Stimulated activated naive CD4-positive, alpha-beta T cell (primary cell): Measurements from ENCODE around the gene NHERF2.
"Not testable (repeated sequence)": the region's sequence is repeated elsewhere in the genome, so short reads cannot be mapped to it uniquely, and the experiment has no call there.

Experiments used
- DNase-seq, 6 experiments: peaks; one replicate each; lab custom pipeline; 2025; lab: John Stamatoyannopoulos, UW

The NHERF2 gene

DNA sequence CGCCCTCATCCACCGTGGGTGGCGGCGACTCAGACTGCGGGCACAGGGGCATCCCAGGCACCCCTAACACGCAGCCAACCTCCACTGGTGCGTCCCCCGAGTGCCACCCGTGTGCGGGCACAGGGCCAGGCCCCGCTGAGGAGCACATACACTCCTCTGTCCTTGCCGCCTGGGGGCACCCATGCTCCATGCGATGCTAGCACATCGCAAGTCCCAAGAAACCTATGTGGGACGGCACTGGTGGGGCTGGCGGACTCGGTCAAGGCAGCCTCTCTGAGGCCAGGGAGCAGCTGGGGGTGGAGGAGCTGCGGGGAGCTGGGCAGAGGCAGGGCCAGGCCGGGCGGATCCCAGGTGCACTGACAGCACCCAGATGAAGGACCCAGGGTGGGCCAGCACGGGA, 21.1 kb upstream of the NHERF2 start:
- no peak for DNase-seq

DNA sequence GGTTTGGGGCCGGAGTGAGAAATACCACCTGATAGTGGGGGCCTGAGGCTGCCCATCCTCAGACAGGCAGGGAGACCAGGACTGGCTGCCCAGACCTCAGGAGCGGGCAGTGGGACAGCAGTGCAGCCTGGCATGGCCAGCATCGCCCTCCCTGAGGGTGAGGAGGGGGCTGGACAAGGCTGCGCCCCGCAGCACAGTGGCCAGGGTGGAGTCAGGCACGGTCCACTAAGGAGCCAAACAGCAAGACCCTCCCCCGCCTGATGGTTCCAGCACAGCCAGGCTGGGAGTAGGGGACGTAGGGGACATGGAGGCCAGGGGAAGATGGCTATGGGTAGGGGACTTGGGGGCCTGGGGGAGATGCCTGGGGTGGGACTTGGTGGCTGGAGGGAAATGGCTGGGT, 20.4 kb upstream of the NHERF2 start:
- DNase-seq = no peak

DNA sequence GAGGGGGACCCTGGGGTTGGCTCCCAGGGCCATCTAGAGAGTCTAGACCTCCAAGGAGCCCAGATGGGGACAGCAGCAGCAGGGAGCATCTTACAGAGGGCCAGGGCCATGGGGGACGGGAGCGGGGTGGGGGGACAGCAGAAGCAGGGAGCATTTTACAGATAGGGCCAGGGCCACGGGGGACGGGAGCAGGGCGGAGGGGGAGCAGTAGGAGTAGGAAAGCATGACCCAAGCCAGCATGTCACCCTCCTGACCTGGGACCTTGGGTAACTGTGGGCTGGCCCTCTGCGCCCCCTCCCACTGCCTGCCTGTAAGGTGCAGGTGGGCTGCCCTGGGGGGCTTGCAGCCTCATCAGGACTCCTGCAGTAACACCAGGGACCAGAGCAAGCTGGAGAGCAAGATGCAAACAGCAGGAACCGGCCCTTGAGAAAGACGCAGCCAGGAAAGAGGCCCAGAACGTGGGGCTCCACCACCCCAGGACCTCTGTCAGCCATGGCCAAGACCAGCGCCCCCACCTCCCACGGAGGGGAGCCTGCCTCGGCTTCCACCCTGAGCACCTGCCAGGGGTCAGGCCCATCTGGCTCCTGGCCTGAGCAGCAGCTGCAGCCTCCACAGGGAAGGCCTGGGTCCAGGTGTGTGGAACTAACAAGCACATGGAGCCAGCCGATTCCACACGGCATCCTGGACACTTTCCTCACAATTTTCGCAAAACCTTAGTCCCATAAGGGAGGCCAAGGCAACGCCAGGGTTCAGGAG, 19.4 kb upstream of the NHERF2 start:
- DNase-seq = no peak

DNA sequence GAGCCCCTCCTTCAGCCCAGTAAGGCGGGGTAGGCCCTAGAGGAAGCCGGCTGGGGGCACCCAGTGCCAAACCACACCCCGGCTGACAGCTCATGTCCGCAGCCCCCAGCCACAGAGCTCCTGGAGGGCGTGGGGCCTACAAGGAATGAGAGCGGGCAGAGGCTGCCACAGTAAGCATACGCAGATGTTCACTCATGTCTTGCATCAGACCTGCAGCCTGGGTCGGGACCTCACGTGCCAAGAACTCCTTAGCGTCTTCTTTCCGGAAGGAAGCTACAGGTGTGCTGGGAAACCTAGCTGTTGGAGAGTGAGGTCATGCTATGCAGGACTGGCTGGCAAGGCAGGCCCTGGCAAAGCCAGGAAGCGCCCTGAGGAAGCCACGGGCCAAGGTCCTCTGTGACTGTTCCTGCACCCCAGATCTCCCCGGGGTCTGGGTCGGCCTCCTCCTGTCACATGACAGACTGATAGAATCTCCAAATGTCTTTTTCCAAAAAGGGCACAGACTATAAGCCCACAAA, 18.6 kb upstream of the NHERF2 start:
- no peak for DNase-seq

DNA sequence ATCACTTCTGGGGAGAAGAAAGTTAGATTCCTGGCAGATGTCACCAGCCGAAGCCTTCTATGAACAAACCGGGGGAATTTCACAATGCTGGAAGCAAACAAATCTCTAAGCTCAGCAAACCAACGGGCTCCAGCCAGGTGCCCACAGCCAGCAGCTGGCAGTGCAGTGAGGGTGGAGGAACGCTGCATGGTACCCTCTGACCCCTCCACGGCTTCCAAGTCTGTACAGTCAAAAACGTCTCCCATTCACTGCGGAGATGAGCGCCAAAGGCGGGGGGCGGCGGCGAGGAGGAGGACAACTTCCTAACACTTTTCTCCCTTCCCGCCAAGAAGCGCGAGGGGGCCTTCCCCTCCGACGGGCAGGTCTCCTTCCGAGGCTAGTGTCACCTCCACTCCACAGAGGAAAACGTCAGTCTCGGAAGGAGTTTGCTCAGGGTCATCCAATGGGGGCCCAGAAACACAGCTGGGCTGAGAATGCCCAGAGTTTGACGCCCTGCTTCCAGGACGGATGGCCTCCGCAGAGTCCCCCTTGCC, 18.0 kb upstream of the NHERF2 start:
- DNase-seq = peak in 2 of 6 experiments; percentile 22 to 30

DNA sequence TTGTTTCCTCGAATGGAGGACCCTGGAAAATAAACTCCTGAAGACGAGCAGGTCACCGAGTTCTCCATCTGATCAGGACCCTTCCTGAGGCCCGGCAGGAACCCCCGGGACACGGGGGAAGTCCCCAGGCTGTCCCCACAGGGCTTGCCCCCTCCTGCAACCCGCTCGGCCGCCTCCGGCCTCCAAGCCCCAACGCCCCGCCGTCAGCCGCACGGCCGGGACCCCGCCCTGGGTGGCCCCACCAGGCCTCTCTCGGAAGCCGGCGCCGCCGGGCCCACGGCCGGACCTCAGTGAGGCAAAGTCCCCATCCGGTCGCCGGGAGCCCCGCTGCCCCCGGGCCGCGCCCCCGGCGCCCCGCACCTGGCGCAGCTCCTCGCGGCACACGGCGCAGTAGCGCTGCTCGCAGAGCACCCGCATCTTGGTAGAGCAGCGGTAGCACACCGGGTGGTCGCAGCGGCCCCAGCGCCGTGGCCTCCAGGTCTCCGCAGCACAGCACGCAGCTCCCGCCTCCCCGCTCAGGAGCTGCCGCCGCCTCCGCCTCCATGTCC, 17.5 kb upstream of the NHERF2 start:
- peak in 2 of 6 experiments; percentile 24 to 45 for DNase-seq

DNA sequence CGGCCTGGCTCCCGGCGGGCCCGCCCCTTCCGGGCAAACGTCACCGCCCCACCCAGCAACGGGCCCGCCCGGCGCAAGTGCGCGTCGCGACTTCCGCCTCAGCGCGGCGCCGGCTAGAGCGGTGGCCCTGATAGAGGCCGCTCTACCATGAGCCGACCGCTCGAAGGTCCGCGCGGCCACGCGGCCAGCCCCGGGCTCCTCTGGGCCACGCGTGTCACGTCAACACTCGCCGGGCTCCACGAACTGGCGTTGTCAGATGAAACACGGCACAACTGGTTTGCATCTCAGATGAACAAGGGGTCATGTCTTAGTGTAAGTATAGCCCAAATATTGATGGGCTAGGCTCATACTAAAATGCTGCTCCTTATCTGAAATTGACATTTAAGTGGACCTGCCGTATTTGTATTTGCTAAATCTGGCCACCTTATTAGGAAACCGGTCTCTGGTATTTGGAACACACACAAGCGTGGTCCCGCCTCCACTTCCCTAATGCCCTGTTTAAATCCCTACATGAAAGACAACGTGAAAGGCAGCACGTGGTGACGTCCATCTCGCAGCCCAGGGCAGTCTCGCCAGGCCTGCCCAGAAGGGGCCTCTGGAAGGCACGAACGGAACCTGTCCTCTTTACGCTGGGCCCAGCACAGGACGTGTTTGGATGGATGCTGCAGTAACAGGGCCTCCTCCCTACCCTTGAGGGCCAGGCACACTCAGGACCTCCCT, 16.8 kb upstream of the NHERF2 start, which contains the start of gene ZNF598:
ZNF598 (minus strand) TSS at position 31 of the 720 bp plus-strand sequence.
- DNase-seq = peak; percentile 40 to 80 (median 68)

DNA sequence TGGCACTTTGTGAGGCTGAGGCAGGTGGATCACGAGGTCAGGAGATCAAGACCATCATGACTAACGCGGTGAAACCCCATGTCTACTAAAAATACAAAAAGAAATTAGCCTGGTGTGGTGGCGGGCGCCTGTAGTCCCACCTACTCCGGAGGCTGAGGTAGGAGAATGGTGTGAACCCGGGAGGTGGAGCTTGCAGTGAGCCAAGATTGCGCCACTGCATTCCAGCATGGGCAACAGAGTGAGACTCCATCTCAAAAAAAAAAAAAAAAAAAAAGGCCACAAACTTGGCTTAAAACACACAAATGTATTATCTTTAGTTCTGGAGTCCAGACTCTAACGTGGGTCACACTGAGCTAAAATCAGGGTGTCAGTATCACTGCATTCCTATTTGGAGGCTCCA, 15.0 kb upstream of the NHERF2 start:
- DNase-seq = not testable (repeated sequence)

DNA sequence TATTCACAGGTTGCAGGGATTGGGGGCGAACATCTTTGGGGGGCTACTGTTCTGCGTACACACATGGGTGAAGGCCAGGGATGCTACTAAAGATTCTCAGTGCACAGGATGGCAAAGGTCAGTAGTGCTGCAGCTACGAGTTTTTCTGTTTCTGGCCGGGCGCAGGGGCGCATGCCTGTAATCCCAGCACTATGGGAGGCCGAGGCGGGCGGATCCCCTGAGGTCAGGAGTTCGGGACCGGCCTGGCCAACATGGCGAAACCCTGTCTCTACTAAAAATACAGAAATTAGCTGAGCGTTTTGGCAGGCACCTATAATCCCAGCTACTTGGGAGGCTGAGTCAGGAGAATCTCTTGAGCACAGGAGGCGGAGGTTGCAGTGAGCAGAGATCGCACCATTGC, 13.2 kb upstream of the NHERF2 start:
- no peak for DNase-seq

DNA sequence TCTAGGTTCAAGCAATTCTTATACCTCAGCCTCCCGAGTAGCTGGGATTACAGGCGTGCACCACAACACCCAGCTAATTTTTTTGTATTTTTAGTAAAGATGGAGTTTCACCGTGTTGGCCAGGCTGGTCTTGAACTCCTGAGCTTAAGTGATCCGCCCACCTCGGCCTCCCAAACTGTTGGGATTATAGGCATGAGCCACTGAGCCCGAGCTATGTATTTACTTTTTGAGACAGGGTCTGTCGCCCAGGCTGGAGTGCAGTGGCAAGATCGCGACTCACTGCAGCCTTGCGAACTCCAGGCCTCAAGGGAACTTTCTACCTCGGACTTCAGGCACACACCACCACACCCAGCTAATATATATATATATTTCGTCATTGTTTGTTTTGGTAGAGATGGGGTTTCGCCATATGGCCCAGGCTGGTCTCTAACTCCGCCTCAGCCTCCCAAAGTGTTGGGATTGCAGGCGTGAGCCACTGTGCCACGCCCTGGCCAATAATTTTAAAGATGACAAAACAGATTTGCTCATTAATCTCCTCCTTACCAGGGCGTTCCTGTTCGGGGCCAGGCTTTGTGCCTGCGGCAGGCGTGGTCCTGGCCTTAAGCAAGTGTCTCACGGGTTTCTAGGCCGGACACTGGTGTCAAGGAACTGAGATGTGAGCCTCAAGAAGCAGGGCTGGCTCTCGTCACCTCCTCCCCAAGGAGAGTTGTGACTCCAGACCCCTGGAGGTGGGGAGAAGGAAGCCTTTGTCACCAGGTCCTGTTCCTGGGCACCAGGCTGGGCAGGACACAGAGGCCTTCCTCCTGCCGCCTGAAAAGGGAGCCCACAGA, 11.4 kb upstream of the NHERF2 start:
- DNase-seq = no peak

DNA sequence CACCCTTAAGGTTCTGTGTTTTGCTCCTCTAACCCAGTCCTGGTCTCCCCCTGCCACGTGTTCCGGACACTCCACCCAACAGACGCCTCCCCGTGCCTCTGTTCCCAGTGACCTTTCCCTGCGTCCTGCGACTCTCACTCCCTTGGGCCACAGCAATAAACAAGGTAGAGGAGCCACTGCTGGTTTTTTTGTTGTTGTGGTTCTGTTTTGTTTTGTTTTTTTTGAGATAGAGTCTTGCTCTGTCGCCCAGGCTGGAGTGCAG, 10.8 kb upstream of the NHERF2 start:
- no peak for DNase-seq

DNA sequence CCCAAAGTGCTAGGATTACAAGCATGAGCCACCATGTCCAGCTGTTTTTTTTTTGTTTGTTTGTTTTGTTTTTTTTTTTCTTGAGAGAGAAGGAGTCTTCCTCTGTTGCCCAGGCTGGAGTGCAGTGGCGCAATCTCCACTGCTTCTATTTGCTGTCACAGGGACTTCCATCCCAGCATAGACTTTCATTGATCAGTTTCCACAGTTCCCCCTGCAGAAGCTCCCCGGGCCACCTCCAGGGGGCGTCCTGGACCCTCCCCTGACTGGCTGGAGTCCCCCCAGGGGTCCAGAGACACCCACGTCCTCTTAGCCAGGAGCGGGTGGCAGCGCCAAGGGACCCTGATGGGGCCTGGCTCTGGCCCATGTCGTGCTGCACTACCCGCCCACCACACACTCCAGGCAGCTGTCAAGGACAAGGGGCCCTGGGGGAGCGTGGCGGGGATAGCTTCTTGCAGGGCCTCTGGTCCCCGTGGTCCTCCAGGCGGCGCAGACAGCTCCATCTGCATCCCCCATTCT, 10.2 kb upstream of the NHERF2 start:
- DNase-seq = peak in 1 of 6 experiments; percentile 4

DNA sequence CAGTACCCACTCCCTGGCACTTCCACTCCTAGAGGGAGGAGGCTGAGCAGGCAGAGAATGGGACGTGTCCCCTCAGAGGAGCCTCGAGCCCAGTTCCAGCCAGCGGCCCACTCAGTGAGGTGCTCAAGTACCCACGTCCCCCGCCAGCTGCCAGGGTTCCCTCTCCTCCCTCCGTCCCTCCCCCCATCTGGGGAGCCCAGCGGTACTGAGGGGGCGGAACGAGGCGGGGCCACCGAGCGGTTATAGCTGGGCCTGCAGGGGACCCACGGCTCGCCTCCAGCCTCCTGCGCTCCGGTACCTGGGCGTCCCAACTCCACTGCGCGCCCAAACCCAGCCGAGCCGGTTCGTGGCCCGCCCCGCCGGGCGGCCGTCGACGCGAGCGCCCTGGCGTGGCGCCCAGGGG, 7.2 kb upstream of the NHERF2 start, which contains the start of gene NPW:
NPW (plus strand) TSS at position 268 of the 403 bp plus-strand sequence.
- DNase-seq = peak in 1 of 6 experiments; percentile 16

DNA sequence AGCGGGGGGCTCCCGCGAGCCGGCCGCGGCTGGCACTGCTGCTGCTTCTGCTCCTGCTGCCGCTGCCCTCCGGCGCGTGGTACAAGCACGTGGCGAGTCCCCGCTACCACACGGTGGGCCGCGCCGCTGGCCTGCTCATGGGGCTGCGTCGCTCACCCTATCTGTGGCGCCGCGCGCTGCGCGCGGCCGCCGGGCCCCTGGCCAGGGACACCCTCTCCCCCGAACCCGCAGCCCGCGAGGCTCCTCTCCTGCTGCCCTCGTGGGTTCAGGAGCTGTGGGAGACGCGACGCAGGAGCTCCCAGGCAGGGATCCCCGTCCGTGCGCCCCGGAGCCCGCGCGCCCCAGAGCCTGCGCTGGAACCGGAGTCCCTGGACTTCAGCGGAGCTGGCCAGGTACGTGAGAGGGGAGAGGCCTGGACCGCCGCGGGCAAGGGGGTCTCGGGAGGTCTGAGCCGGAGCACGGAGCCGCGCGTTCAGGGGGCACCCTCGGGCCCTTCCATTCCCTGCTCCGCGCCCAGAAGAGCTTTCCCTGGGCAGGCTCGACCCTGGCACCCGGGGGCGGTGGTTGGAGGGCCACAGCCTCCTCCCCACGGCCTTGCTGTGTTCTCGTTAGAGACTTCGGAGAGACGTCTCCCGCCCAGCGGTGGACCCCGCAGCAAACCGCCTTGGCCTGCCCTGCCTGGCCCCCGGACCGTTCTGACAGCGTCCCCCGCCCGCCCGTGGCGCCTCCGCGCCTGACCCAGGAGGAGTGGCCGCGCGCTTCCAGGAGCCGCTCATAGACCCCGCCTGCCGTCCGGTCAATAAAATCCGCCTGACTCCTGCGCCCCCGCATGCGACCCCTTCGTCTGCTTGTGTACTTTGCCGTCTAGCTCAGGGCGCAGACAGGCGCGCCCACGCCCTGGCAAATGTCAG, 6.5 kb upstream of the NHERF2 start:
- DNase-seq = no peak

DNA sequence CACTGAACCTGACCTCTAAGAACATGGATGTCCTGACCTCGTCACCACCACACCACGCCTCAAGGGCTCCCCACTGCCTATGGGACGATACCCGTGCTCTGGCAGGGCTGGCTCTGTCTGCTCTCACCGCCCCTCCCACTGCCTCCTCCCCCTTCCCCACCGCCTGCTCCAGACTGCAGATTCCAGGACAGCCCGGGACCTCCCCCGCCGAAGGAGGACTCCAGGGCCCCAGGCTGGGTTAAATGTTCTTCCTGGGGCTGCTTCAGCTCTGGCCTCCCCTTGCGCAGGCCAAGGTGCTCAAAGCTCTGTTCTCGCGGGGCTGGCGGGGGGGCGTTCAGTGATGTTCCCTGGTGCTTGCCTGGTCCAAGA, 4.0 kb upstream of the NHERF2 start:
- DNase-seq = no peak

DNA sequence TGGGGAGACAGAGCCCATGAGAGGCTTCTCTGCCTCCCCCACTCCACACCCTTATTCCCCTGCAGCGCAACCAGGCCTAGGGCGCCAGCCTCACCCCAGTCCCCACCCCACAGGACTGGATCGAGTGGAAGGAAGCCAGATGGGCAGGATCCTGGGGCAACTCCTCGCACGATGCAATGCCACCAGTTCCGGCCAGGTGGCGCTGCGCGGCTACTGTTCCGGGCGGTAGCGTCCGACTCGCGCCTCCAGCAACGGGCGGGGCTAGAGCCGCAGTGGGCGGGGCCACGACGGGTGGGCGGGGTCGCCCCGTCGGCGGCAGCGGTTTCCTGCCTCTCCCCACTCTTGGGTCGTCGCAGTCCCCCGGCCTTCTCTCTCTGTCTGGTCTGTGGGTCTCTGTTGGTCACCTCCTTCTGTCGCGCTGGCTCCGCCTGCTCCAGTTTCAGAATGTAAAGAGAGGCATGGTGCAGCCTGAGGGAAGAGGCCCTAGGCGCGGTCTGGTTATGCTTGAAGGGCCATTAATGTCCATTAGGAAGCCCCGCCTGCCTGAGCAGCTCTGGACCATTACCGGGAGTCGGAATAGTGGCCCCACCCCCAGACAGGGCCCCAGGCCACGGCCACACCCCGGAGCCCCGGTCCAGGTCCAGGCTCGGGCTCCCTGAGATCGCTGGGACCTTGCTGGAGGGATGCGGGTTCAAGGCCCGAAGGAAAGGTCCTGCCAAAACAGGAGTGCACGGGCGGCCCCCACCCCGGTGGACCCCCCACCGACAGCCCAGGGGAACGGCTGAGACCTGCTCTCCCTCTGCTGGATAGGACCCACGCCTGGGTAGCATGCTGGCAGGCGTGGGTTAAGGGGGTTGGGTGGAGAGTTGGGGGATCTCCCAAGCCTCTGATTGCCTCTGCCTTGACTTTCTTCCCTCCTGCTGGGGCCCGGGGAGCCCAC, 3.3 kb upstream of the NHERF2 start:
- peak; percentile 83 to 98 (median 94) for DNase-seq

DNA sequence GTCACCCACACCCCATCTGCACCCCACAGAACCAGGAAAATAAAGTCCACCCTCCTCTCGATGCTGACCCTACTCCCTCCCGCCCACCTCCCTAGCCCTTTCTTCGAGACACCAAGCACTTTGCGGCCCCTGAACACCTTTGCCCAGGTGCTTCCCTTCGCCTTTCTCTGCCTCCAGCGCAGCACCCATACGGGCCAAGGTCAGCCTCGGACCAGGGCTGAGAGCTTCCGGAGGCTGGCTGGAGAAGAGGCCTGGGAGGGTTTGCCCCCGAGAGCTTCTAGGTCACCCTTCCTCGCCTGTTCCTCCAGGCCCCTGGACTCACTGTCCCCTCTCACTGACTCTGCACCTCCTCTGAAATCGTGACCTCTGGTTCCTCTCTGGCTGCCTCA, 2.7 kb upstream of the NHERF2 start:
- no peak for DNase-seq

DNA sequence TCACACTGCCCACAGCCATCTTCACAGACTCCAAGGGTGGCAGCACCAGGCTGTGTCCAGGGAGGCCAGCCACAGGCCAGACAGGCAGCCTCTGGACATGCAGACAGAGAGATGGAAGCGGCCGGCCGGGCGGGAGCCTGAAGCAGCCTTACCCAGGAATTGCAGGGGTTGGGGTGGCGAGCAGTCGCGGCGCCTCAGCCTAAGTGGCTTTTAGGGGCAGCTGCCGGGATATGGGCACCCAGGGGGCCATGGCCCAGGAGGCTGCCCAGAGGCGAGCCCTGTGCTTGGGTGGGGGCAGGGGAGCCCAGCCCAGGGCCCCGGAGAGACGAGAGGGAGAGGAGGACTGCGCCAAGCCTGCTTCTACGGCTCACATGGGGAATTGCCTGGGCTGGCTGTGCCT, 1.5 kb upstream of the NHERF2 start:
- DNase-seq = no peak

DNA sequence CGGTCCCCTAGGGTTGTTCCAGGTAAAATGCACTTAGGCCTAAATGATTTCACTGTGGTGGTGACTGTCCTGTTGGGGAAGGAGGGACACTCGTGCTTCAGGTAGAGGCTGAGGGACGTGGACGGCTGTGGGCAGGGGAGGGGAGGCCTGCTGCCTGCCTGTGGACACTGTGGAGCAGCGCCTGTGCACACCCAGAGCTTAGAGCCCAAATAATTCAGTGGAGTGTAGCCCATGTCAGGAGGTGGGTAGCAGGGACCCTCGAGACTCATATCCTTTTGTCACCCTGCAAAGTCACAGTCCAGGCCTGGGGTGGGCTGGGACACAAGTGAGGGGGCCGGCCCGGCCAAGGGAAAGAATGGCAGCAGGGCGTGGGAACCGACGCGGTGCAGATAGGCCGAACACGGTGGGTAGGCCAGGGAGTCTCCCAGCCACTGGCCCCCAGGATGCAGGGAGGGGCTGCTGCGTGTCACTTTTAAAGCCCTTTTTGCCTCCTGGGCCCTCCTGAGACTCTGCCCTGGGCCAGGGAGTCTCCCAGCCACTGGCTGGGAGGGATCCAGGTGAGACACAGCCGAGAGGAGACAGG, 733 bp upstream of the NHERF2 start:
- no peak for DNase-seq
